DND-41 (cell line): ENCODE measurements around the gene PLEKHA6.

ENCODE experiments used
- ATAC-seq: fragments of 200-7000 bp; cut with Tn5 transposase; 3 replicates; pipeline ENCODE4 v1.9.1; 2021; ENCODE audit warnings: low read depth; ENCODE audit not compliant: insufficient read depth
- DNase-seq: peaks from one replicate; pipeline ENCODE4 v3.0.0-alpha.2; 2020
- H2AFZ ChIP-seq: 2 replicates; pipeline ENCODE4 v1.6.0; 2012; ENCODE audit warnings: low read depth, low read length
- H3K27ac ChIP-seq: 2 replicates; pipeline ENCODE4 v1.5.1; 2012; ENCODE audit warnings: low read length, inconsistent platforms
- H3K27me3 ChIP-seq: fragments of 200-600 bp; sonication (generic); 2 replicates; pipeline ENCODE4 v1.6.0; 2012; ENCODE audit warnings: low read length, mild to moderate bottlenecking, inconsistent platforms; ENCODE audit not compliant: insufficient read depth, poor library complexity
- H3K36me3 ChIP-seq: 2 replicates; pipeline ENCODE4 v1.5.1; 2012; ENCODE audit warnings: low read length, inconsistent platforms; ENCODE audit not compliant: insufficient read depth
- H3K4me1 ChIP-seq: 2 replicates; pipeline ENCODE4 v1.5.1; 2012; ENCODE audit warnings: mild to moderate bottlenecking, low read length; ENCODE audit not compliant: insufficient read depth
- H3K4me2 ChIP-seq: 2 replicates; pipeline ENCODE4 v1.6.0; 2012; ENCODE audit warnings: mild to moderate bottlenecking, moderate library complexity, low read length, inconsistent platforms; ENCODE audit not compliant: insufficient read depth
- H3K4me3 ChIP-seq, 2 experiments: fragments of 200-600 bp in 1 of 2; shearing (Covaris generic) in 1 of 2; 2 replicates each; pipeline ENCODE4 v1.5.1; 2012 to 2016; ENCODE audit warnings: inconsistent platforms in 2 of 2, low read length in 2 of 2, mild to moderate bottlenecking in 2 of 2, low read depth in 1 of 2, moderate library complexity in 1 of 2
- H3K79me2 ChIP-seq: 2 replicates; pipeline ENCODE4 v1.6.0; 2012; ENCODE audit warnings: low read length, inconsistent platforms; ENCODE audit not compliant: insufficient read depth
- H3K9ac ChIP-seq: 2 replicates; pipeline ENCODE4 v1.6.0; 2012; ENCODE audit warnings: low read depth, mild to moderate bottlenecking, inconsistent platforms, low read length, moderate library complexity
- H3K9me3 ChIP-seq: 2 replicates; pipeline ENCODE4 v1.5.1; 2012; ENCODE audit warnings: low read length, moderate library complexity, mild to moderate bottlenecking, inconsistent platforms; ENCODE audit not compliant: insufficient read depth, severe bottlenecking
- H4K20me1 ChIP-seq: 2 replicates; pipeline ENCODE4 v1.6.0; 2012; ENCODE audit warnings: low read length; ENCODE audit not compliant: insufficient read depth
- CTCF ChIP-seq: IDR thresholded peaks from 2 replicates; pipeline ENCODE4 v1.5.1; 2012; ENCODE audit warnings: borderline replicate concordance, low read length, moderate library complexity, mild to moderate bottlenecking; ENCODE audit not compliant: poor library complexity, severe bottlenecking; ENCODE audit errors: extremely low read depth
- EZH2 ChIP-seq: IDR thresholded peaks from 3 replicates; pipeline ENCODE4 v1.6.1; 2012; ENCODE audit warnings: borderline replicate concordance, low read depth, mild to moderate bottlenecking, moderate library complexity, low read length, inconsistent platforms; ENCODE audit not compliant: severe bottlenecking

PLEKHA6 gene

GRCh38 chr1:204295671-204296070, 64.1 kb downstream of the PLEKHA6 start:
- no peaks in the 10 kb centered on the region for H3K79me2 ChIP-seq
- no peak for ATAC-seq

GRCh38 chr1:204294357-204294756, 65.4 kb downstream of the PLEKHA6 start:
- ATAC-seq = no peak
- Histone ChIP-seq H3K4me3 (no peak overlapping the region), H3K27ac (no peak overlapping the region), H2AFZ (no peak overlapping the region), H3K9me3 (no peaks in the 10 kb centered on the region), H3K4me1 (no peaks in the 10 kb centered on the region), H3K9ac (no peak overlapping the region), H4K20me1 (no peaks in the 10 kb centered on the region), H3K27me3 (peaks cover 46% of the 10 kb centered on the region), H3K79me2 (no peaks in the 10 kb centered on the region), H3K4me2 (no peak overlapping the region), H3K36me3 (no peaks in the 10 kb centered on the region)
- DNase-seq = no peak
- TF ChIP-seq CTCF = no peak
- no peak for TF ChIP-seq EZH2

More at GRCh38 chr1:204295671-204296070, 64.1 kb downstream of the PLEKHA6 start:
- no peak overlapping the region for H3K4me2 ChIP-seq
- H3K27me3 ChIP-seq = peaks cover 44% of the 10 kb centered on the region
- H3K4me1 ChIP-seq = no peaks in the 10 kb centered on the region
- H3K9ac ChIP-seq = no peak overlapping the region
- no peaks in the 10 kb centered on the region for H4K20me1 ChIP-seq
- H3K27ac ChIP-seq = no peak overlapping the region
- no peak overlapping the region for H2AFZ ChIP-seq
- TF ChIP-seq EZH2 (no peak), CTCF (no peak)
- H3K36me3 ChIP-seq = no peaks in the 10 kb centered on the region
- DNase-seq = no peak
- no peak overlapping the region for H3K4me3 ChIP-seq
- H3K9me3 ChIP-seq = no peaks in the 10 kb centered on the region

GRCh38 chr1:204293605-204294337, 66.0 kb downstream of the PLEKHA6 start:
- H3K9ac ChIP-seq = no peak overlapping the region
- no peak overlapping the region for H2AFZ ChIP-seq
- TF ChIP-seq EZH2 = no peak
- TF ChIP-seq CTCF = no peak
- no peak overlapping the region for H3K4me3 ChIP-seq
- H3K9me3 ChIP-seq = no peaks in the 10 kb centered on the region
- no peaks in the 10 kb centered on the region for H3K4me1 ChIP-seq
- H4K20me1 ChIP-seq = no peaks in the 10 kb centered on the region
- no peaks in the 10 kb centered on the region for H3K79me2 ChIP-seq
- DNase-seq (no peak), ATAC-seq (no peak)
- no peaks in the 10 kb centered on the region for H3K36me3 ChIP-seq
- peaks cover 46% of the 10 kb centered on the region for H3K27me3 ChIP-seq
- no peak overlapping the region for H3K27ac ChIP-seq
- H3K4me2 ChIP-seq = no peak overlapping the region

GRCh38 chr1:204292740-204293139, 67.0 kb downstream of the PLEKHA6 start:
- H3K4me2 ChIP-seq = no peak overlapping the region
- ATAC-seq = no peak
- H3K4me1 ChIP-seq = peaks cover 6% of the 10 kb centered on the region
- peaks cover 38% of the 10 kb centered on the region for H3K27me3 ChIP-seq
- H3K27ac ChIP-seq = no peak overlapping the region
- TF ChIP-seq CTCF (no peak), EZH2 (no peak)
- H3K79me2 ChIP-seq = no peaks in the 10 kb centered on the region
- H3K36me3 ChIP-seq = no peaks in the 10 kb centered on the region
- no peaks in the 10 kb centered on the region for H3K9me3 ChIP-seq
- H4K20me1 ChIP-seq = no peaks in the 10 kb centered on the region
- DNase-seq = no peak
- H3K9ac ChIP-seq = no peak overlapping the region
- H2AFZ ChIP-seq = no peak overlapping the region
- no peak overlapping the region for H3K4me3 ChIP-seq
